GM23338 (cell line): ENCODE data around the gene MYOM3. TPM values are rescaled to one million over a fixed set of nuclear protein-coding genes. Genes with fewer than 3 reads are reported as not detected.

ENCODE experiments used
- ATAC-seq: fragments of 200-7000 bp; cut with Tn5 transposase; 3 replicates; pipeline ENCODE4 v1.9.1; 2020
- DNase-seq: peaks from one replicate; pipeline ENCODE4 v3.0.0-alpha.2; 2015; ENCODE audit warnings: low spot score
- H2AFZ ChIP-seq: fragments of 200-600 bp; sonication (generic); 2 replicates; pipeline ENCODE4 v1.8.0; 2016; ENCODE audit warnings: antibody characterized with exemption, mild to moderate bottlenecking, moderate library complexity
- H3F3A ChIP-seq: fragments of 200-600 bp; sonication (generic); replicated peaks from 2 replicates; pipeline ENCODE4 v1.8.0; 2017; ENCODE audit warnings: antibody characterized with exemption, mixed run types, low read depth
- H3K27ac ChIP-seq: fragments of 200-600 bp; sonication (generic); 2 replicates; pipeline ENCODE4 v1.6.1; 2016; ENCODE audit warnings: low read depth
- H3K27me3 ChIP-seq: fragments of 200-600 bp; sonication (generic); 2 replicates; pipeline ENCODE4 v1.8.0; 2016; ENCODE audit warnings: mild to moderate bottlenecking, mixed run types, moderate library complexity; ENCODE audit not compliant: insufficient read depth
- H3K36me3 ChIP-seq: fragments of 200-600 bp; sonication (generic); 2 replicates; pipeline ENCODE4 v1.8.0; 2016; ENCODE audit warnings: mild to moderate bottlenecking; ENCODE audit not compliant: insufficient read depth
- H3K4me1 ChIP-seq: fragments of 200-600 bp; sonication (generic); 2 replicates; pipeline ENCODE4 v1.8.0; 2016; ENCODE audit warnings: mild to moderate bottlenecking, moderate library complexity; ENCODE audit not compliant: insufficient read depth
- H3K4me2 ChIP-seq: fragments of 200-600 bp; sonication (generic); 2 replicates; pipeline ENCODE4 v1.7.1; 2017; ENCODE audit warnings: mixed run types
- H3K4me3 ChIP-seq: fragments of 200-600 bp; sonication (generic); 2 replicates; pipeline ENCODE4 v1.6.1; 2016; ENCODE audit warnings: mixed run types
- H3K79me2 ChIP-seq: fragments of 200-600 bp; sonication (generic); replicated peaks from 2 replicates; pipeline ENCODE4 v1.8.0; 2017; ENCODE audit warnings: mild to moderate bottlenecking; ENCODE audit not compliant: insufficient read depth
- H3K9me2 ChIP-seq: fragments of 200-600 bp; sonication (generic); 2 replicates; pipeline ENCODE4 v1.8.0; 2017; ENCODE audit not compliant: insufficient read depth
- H4K20me1 ChIP-seq: fragments of 200-600 bp; sonication (generic); replicated peaks from 2 replicates; pipeline ENCODE4 v1.8.0; 2017; ENCODE audit warnings: mild to moderate bottlenecking; ENCODE audit not compliant: insufficient read depth
- H3K27ac Mint-ChIP-seq: 2 replicates; pipeline ENCODE4 v1.8.0; 2020; ENCODE audit warnings: inconsistent platforms, mild to moderate bottlenecking, moderate library complexity, mixed read lengths
- H3K27me3 Mint-ChIP-seq: 3 replicates; pipeline ENCODE4 v1.8.0; 2022; ENCODE audit warnings: low read depth, mild to moderate bottlenecking, moderate library complexity, mixed read lengths, inconsistent platforms; ENCODE audit not compliant: insufficient read depth, poor library complexity
- H3K36me3 Mint-ChIP-seq: 3 replicates; pipeline ENCODE4 v1.8.0; 2021; ENCODE audit warnings: low read depth, mild to moderate bottlenecking, inconsistent platforms, moderate library complexity, mixed read lengths
- H3K4me1 Mint-ChIP-seq: 3 replicates; pipeline ENCODE4 v1.8.0; 2020; ENCODE audit warnings: mild to moderate bottlenecking, inconsistent platforms, mixed read lengths
- H3K4me3 Mint-ChIP-seq: 3 replicates; pipeline ENCODE4 v1.8.0; 2021; ENCODE audit warnings: moderate library complexity, mild to moderate bottlenecking, inconsistent platforms, mixed read lengths
- H3K9me3 Mint-ChIP-seq: 3 replicates; pipeline ENCODE4 v1.8.0; 2020; ENCODE audit warnings: moderate library complexity, mild to moderate bottlenecking, inconsistent platforms, mixed read lengths
- CREB1 ChIP-seq: fragments of 250-450 bp; sonication (Bioruptor Pico); IDR thresholded peaks from 2 replicates; pipeline ENCODE4 v1.5.0; 2020; ENCODE audit warnings: low read depth, mild to moderate bottlenecking, moderate library complexity
- EZH2 ChIP-seq: fragments of 200-600 bp; sonication (generic); IDR thresholded peaks from one replicate; pipeline ENCODE4 v1.8.0; 2017; ENCODE audit warnings: antibody characterized with exemption, mild to moderate bottlenecking, low read depth; ENCODE audit not compliant: unreplicated experiment
- EZH2phosphoT487 ChIP-seq: fragments of 200-600 bp; sonication (generic); IDR thresholded peaks from one replicate; pipeline ENCODE4 v1.8.1; 2018; ENCODE audit warnings: antibody characterized with exemption; ENCODE audit not compliant: unreplicated experiment
- STAT1 ChIP-seq: IDR thresholded peaks from one replicate; pipeline ENCODE4 v1.6.1; 2016; ENCODE audit warnings: antibody characterized with exemption; ENCODE audit not compliant: unreplicated experiment
- polyA plus RNA-seq: library from polyadenylated mRNA; unstranded; fragments of >200 nt; fragmentation: Nextera tagmentation; extraction: Ambion mirVana; gene quantifications from 2 replicates; pipeline ENCODE4 v1.2.1, GENCODE V29; 2016
- total RNA-seq: library from RNA; depleted of rRNA; stranded (reverse); fragments of >200 nt; shearing (Covaris generic); gene quantifications from 2 replicates; pipeline ENCODE4 v1.2.3, GENCODE V29; 2014
- TF ChIP-seq, protein P1 (sequence below), 2 experiments: fragments of 200-600 bp in 1 of 2; sonication (generic) in 1 of 2; conservative IDR thresholded peaks; 2 replicates each; pipeline versions ENCODE4 v1.5.1 to v1.6.1; 2016 to 2017; ENCODE audit warnings: antibody characterized with exemption in 2 of 2, low read depth in 2 of 2, mild to moderate bottlenecking in 2 of 2, moderate library complexity in 1 of 2
- TF ChIP-seq, protein P2 (sequence below): IDR thresholded peaks from 2 replicates; pipeline ENCODE4 v1.6.1; 2016; ENCODE audit warnings: antibody characterized with exemption
- TF ChIP-seq, protein P3 (sequence below): IDR thresholded peaks from one replicate; pipeline ENCODE4 v1.6.1; 2018; ENCODE audit warnings: antibody characterized with exemption; ENCODE audit not compliant: unreplicated experiment

The MYOM3 gene
- total and polyA plus RNA-seq, 2 experiments from 2014 or later = not detected

DNA sequence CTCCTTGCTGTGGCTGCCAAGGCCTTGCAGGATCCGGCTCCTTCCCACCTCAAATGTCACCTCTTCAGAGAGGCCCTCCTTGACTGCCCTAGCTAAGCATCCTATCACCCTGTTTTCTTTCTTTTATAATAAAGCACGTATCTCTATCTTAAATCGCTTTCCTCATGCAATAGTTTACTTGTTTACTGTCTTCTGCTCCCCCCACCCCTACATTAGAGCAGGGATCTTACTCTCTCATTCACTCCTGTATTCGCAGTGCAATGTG, 36.4 kb downstream of the MYOM3 start:
- H3K4me3 Mint-ChIP-seq = no peak overlapping the region

DNA sequence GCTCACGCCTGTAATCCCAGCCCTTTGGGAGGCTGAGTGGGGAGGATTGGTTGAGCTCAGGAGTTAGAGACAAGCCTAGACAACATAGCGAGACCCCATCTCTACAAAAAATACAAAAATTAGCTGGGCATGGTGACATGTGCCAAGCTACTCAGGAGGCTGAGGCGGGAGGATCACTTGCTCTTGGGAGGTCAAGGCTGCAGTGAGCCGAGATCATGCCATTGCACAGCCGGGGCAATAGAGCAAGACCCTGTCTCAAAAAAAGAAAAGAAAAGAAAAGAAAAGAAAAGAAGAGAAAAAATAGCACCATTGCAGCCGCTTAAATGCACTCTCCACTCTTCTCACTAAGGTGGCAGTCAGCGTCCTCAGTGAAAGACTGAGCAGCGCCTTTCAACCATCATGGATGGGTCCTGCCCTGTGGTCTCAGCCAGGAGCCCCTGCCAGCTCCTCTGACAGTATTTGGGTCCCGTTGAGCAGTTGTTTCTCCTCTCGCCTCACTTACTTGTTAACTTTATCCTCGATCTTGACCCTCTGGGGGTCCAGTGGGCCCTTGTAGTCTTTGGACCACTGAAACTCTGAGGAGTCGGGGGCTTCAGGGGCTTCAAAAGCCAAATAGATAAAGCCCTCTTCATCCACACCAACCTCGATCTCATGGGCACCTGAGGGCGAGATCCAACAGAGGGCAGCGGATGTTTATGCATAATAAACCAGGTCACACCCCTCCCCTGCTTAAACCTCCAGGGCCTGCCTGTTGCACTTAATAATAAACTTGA, 36.9 kb downstream of the MYOM3 start:
- H3K27ac ChIP-seq = no peak overlapping the region
- peaks cover 14% of the 10 kb centered on the region for H3K4me1 ChIP-seq
- H3K27ac Mint-ChIP-seq = no peak overlapping the region
- no peaks in the 10 kb centered on the region for H3K27me3 ChIP-seq
- no peaks in the 10 kb centered on the region for H3F3A ChIP-seq
- H2AFZ ChIP-seq = no peak overlapping the region
- no peak overlapping the region for H3K4me2 ChIP-seq
- H3K27me3 Mint-ChIP-seq = peaks cover 5% of the 10 kb centered on the region
- H3K9me3 Mint-ChIP-seq = no peaks in the 10 kb centered on the region
- H4K20me1 ChIP-seq = no peaks in the 10 kb centered on the region
- ATAC-seq (no peak), DNase-seq (peak; percentile 8)
- no peaks in the 10 kb centered on the region for H3K79me2 ChIP-seq
- peaks cover 26% of the 10 kb centered on the region for H3K4me1 Mint-ChIP-seq
- H3K36me3 ChIP-seq = no peaks in the 10 kb centered on the region
- no peak overlapping the region for H3K4me3 Mint-ChIP-seq
- H3K4me3 ChIP-seq = no peak overlapping the region
- no peak for TF ChIP-seq EZH2phosphoT487
- TF ChIP-seq, protein P1, sequence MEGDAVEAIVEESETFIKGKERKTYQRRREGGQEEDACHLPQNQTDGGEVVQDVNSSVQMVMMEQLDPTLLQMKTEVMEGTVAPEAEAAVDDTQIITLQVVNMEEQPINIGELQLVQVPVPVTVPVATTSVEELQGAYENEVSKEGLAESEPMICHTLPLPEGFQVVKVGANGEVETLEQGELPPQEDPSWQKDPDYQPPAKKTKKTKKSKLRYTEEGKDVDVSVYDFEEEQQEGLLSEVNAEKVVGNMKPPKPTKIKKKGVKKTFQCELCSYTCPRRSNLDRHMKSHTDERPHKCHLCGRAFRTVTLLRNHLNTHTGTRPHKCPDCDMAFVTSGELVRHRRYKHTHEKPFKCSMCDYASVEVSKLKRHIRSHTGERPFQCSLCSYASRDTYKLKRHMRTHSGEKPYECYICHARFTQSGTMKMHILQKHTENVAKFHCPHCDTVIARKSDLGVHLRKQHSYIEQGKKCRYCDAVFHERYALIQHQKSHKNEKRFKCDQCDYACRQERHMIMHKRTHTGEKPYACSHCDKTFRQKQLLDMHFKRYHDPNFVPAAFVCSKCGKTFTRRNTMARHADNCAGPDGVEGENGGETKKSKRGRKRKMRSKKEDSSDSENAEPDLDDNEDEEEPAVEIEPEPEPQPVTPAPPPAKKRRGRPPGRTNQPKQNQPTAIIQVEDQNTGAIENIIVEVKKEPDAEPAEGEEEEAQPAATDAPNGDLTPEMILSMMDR (conservative IDR thresholded peaks at IDR 0.05; ENCODE audit: low read depth in 2 of 2) = peak in 1 of 2 experiments; percentile 14; a peak in 1 of 4 replicates
- no peak for TF ChIP-seq EZH2
- no peaks in the 10 kb centered on the region for H3K9me2 ChIP-seq
- no peaks in the 10 kb centered on the region for H3K36me3 Mint-ChIP-seq

More for the DNA sequence above, 36.4 kb downstream of the MYOM3 start:
- Histone ChIP-seq H3F3A (no peaks in the 10 kb centered on the region), H3K79me2 (no peaks in the 10 kb centered on the region), H3K27me3 (no peaks in the 10 kb centered on the region), H3K4me3 (no peak overlapping the region), H4K20me1 (no peaks in the 10 kb centered on the region), H3K4me2 (no peak overlapping the region), H3K4me1 (peaks cover 14% of the 10 kb centered on the region), H3K9me2 (no peaks in the 10 kb centered on the region), H2AFZ (no peak overlapping the region), H3K36me3 (no peaks in the 10 kb centered on the region), H3K27ac (no peak overlapping the region)
- DNase-seq = no peak
- H3K9me3 Mint-ChIP-seq = no peaks in the 10 kb centered on the region
- peaks cover 26% of the 10 kb centered on the region for H3K4me1 Mint-ChIP-seq
- peaks cover 5% of the 10 kb centered on the region for H3K27me3 Mint-ChIP-seq
- TF ChIP-seq EZH2phosphoT487 (no peak), STAT1 (no peak), CREB1 (no peak)
- TF ChIP-seq, protein P2, sequence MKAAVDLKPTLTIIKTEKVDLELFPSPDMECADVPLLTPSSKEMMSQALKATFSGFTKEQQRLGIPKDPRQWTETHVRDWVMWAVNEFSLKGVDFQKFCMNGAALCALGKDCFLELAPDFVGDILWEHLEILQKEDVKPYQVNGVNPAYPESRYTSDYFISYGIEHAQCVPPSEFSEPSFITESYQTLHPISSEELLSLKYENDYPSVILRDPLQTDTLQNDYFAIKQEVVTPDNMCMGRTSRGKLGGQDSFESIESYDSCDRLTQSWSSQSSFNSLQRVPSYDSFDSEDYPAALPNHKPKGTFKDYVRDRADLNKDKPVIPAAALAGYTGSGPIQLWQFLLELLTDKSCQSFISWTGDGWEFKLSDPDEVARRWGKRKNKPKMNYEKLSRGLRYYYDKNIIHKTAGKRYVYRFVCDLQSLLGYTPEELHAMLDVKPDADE = no peak
- TF ChIP-seq, protein P3, sequence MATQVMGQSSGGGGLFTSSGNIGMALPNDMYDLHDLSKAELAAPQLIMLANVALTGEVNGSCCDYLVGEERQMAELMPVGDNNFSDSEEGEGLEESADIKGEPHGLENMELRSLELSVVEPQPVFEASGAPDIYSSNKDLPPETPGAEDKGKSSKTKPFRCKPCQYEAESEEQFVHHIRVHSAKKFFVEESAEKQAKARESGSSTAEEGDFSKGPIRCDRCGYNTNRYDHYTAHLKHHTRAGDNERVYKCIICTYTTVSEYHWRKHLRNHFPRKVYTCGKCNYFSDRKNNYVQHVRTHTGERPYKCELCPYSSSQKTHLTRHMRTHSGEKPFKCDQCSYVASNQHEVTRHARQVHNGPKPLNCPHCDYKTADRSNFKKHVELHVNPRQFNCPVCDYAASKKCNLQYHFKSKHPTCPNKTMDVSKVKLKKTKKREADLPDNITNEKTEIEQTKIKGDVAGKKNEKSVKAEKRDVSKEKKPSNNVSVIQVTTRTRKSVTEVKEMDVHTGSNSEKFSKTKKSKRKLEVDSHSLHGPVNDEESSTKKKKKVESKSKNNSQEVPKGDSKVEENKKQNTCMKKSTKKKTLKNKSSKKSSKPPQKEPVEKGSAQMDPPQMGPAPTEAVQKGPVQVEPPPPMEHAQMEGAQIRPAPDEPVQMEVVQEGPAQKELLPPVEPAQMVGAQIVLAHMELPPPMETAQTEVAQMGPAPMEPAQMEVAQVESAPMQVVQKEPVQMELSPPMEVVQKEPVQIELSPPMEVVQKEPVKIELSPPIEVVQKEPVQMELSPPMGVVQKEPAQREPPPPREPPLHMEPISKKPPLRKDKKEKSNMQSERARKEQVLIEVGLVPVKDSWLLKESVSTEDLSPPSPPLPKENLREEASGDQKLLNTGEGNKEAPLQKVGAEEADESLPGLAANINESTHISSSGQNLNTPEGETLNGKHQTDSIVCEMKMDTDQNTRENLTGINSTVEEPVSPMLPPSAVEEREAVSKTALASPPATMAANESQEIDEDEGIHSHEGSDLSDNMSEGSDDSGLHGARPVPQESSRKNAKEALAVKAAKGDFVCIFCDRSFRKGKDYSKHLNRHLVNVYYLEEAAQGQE = no peak
- ATAC-seq = no peak
- no peak overlapping the region for H3K27ac Mint-ChIP-seq
- H3K36me3 Mint-ChIP-seq = no peaks in the 10 kb centered on the region
